GM23338 (cell line): ENCODE measurements around the gene CDK5RAP2. TPM values are rescaled to one million over a fixed set of nuclear protein-coding genes. Genes with fewer than 3 reads are reported as not detected.
A peak's percentile ranks its signal among the peaks of the same experiment; 100 is the strongest.

Source experiments
- ATAC-seq: fragments of 200-7000 bp; cut with Tn5 transposase; 3 replicates; pipeline ENCODE4 v1.9.1; 2020
- DNase-seq: peaks from one replicate; pipeline ENCODE4 v3.0.0-alpha.2; 2015; ENCODE audit warnings: low spot score
- H2AFZ ChIP-seq: fragments of 200-600 bp; sonication (generic); 2 replicates; pipeline ENCODE4 v1.8.0; 2016; ENCODE audit warnings: antibody characterized with exemption, mild to moderate bottlenecking, moderate library complexity
- H3F3A ChIP-seq: fragments of 200-600 bp; sonication (generic); replicated peaks from 2 replicates; pipeline ENCODE4 v1.8.0; 2017; ENCODE audit warnings: antibody characterized with exemption, mixed run types, low read depth
- H3K27ac ChIP-seq: fragments of 200-600 bp; sonication (generic); 2 replicates; pipeline ENCODE4 v1.6.1; 2016; ENCODE audit warnings: low read depth
- H3K27me3 ChIP-seq: fragments of 200-600 bp; sonication (generic); 2 replicates; pipeline ENCODE4 v1.8.0; 2016; ENCODE audit warnings: mild to moderate bottlenecking, mixed run types, moderate library complexity; ENCODE audit not compliant: insufficient read depth
- H3K36me3 ChIP-seq: fragments of 200-600 bp; sonication (generic); 2 replicates; pipeline ENCODE4 v1.8.0; 2016; ENCODE audit warnings: mild to moderate bottlenecking; ENCODE audit not compliant: insufficient read depth
- H3K4me1 ChIP-seq: fragments of 200-600 bp; sonication (generic); 2 replicates; pipeline ENCODE4 v1.8.0; 2016; ENCODE audit warnings: mild to moderate bottlenecking, moderate library complexity; ENCODE audit not compliant: insufficient read depth
- H3K4me2 ChIP-seq: fragments of 200-600 bp; sonication (generic); 2 replicates; pipeline ENCODE4 v1.7.1; 2017; ENCODE audit warnings: mixed run types
- H3K4me3 ChIP-seq: fragments of 200-600 bp; sonication (generic); 2 replicates; pipeline ENCODE4 v1.6.1; 2016; ENCODE audit warnings: mixed run types
- H3K79me2 ChIP-seq: fragments of 200-600 bp; sonication (generic); replicated peaks from 2 replicates; pipeline ENCODE4 v1.8.0; 2017; ENCODE audit warnings: mild to moderate bottlenecking; ENCODE audit not compliant: insufficient read depth
- H3K9me2 ChIP-seq: fragments of 200-600 bp; sonication (generic); 2 replicates; pipeline ENCODE4 v1.8.0; 2017; ENCODE audit not compliant: insufficient read depth
- H4K20me1 ChIP-seq: fragments of 200-600 bp; sonication (generic); replicated peaks from 2 replicates; pipeline ENCODE4 v1.8.0; 2017; ENCODE audit warnings: mild to moderate bottlenecking; ENCODE audit not compliant: insufficient read depth
- H3K27ac Mint-ChIP-seq: 2 replicates; pipeline ENCODE4 v1.8.0; 2020; ENCODE audit warnings: inconsistent platforms, mild to moderate bottlenecking, moderate library complexity, mixed read lengths
- H3K27me3 Mint-ChIP-seq: 3 replicates; pipeline ENCODE4 v1.8.0; 2022; ENCODE audit warnings: low read depth, mild to moderate bottlenecking, moderate library complexity, mixed read lengths, inconsistent platforms; ENCODE audit not compliant: insufficient read depth, poor library complexity
- H3K36me3 Mint-ChIP-seq: 3 replicates; pipeline ENCODE4 v1.8.0; 2021; ENCODE audit warnings: low read depth, mild to moderate bottlenecking, inconsistent platforms, moderate library complexity, mixed read lengths
- H3K4me1 Mint-ChIP-seq: 3 replicates; pipeline ENCODE4 v1.8.0; 2020; ENCODE audit warnings: mild to moderate bottlenecking, inconsistent platforms, mixed read lengths
- H3K4me3 Mint-ChIP-seq: 3 replicates; pipeline ENCODE4 v1.8.0; 2021; ENCODE audit warnings: moderate library complexity, mild to moderate bottlenecking, inconsistent platforms, mixed read lengths
- H3K9me3 Mint-ChIP-seq: 3 replicates; pipeline ENCODE4 v1.8.0; 2020; ENCODE audit warnings: moderate library complexity, mild to moderate bottlenecking, inconsistent platforms, mixed read lengths
- CREB1 ChIP-seq: fragments of 250-450 bp; sonication (Bioruptor Pico); IDR thresholded peaks from 2 replicates; pipeline ENCODE4 v1.5.0; 2020; ENCODE audit warnings: low read depth, mild to moderate bottlenecking, moderate library complexity
- EZH2 ChIP-seq: fragments of 200-600 bp; sonication (generic); IDR thresholded peaks from one replicate; pipeline ENCODE4 v1.8.0; 2017; ENCODE audit warnings: antibody characterized with exemption, mild to moderate bottlenecking, low read depth; ENCODE audit not compliant: unreplicated experiment
- EZH2phosphoT487 ChIP-seq: fragments of 200-600 bp; sonication (generic); IDR thresholded peaks from one replicate; pipeline ENCODE4 v1.8.1; 2018; ENCODE audit warnings: antibody characterized with exemption; ENCODE audit not compliant: unreplicated experiment
- JUNB ChIP-seq: IDR thresholded peaks from one replicate; pipeline ENCODE4 v1.6.1; 2016; ENCODE audit warnings: antibody characterized with exemption; ENCODE audit not compliant: unreplicated experiment
- NANOG ChIP-seq: IDR thresholded peaks from 2 replicates; pipeline ENCODE4 v1.6.1; 2016; ENCODE audit warnings: antibody characterized with exemption, borderline replicate concordance
- POLR2AphosphoS5 ChIP-seq: IDR thresholded peaks from 2 replicates; pipeline ENCODE4 v1.6.1; 2016; ENCODE audit warnings: antibody characterized with exemption, low read depth
- STAT1 ChIP-seq: IDR thresholded peaks from one replicate; pipeline ENCODE4 v1.6.1; 2016; ENCODE audit warnings: antibody characterized with exemption; ENCODE audit not compliant: unreplicated experiment
- ZNF114 ChIP-seq: fragments of 250-450 bp; sonication (Bioruptor Pico); IDR thresholded peaks from 2 replicates; pipeline ENCODE4 v1.5.0; 2020; ENCODE audit warnings: mild to moderate bottlenecking, moderate library complexity
- ZNF331 ChIP-seq: fragments of 250-450 bp; sonication (Bioruptor Pico); IDR thresholded peaks from 2 replicates; pipeline ENCODE4 v1.5.0; 2020; ENCODE audit warnings: low read depth, mild to moderate bottlenecking, moderate library complexity
- ZNF462 ChIP-seq: fragments of 250-450 bp; sonication (Bioruptor Pico); IDR thresholded peaks from 2 replicates; pipeline ENCODE4 v1.5.0; 2020; ENCODE audit warnings: mild to moderate bottlenecking, moderate library complexity
- polyA plus RNA-seq: library from polyadenylated mRNA; unstranded; fragments of >200 nt; fragmentation: Nextera tagmentation; extraction: Ambion mirVana; gene quantifications from 2 replicates; pipeline ENCODE4 v1.2.1, GENCODE V29; 2016
- total RNA-seq: library from RNA; depleted of rRNA; stranded (reverse); fragments of >200 nt; shearing (Covaris generic); gene quantifications from 2 replicates; pipeline ENCODE4 v1.2.3, GENCODE V29; 2014
- TF ChIP-seq, protein P1 (sequence below), 2 experiments: fragments of 200-600 bp in 1 of 2; sonication (generic) in 1 of 2; conservative IDR thresholded peaks; 2 replicates each; pipeline versions ENCODE4 v1.5.1 to v1.6.1; 2016 to 2017; ENCODE audit warnings: antibody characterized with exemption in 2 of 2, low read depth in 2 of 2, mild to moderate bottlenecking in 2 of 2, moderate library complexity in 1 of 2
- TF ChIP-seq, protein P2 (sequence below): IDR thresholded peaks from 2 replicates; pipeline ENCODE4 v1.6.1; 2016; ENCODE audit warnings: antibody characterized with exemption
- TF ChIP-seq, protein P3 (sequence below): IDR thresholded peaks from one replicate; pipeline ENCODE4 v1.6.1; 2018; ENCODE audit warnings: antibody characterized with exemption; ENCODE audit not compliant: unreplicated experiment

Gene CDK5RAP2
- total and polyA plus RNA-seq, 2 experiments from 2014 or later: 50.7 to 65.7 TPM

- no peak overlapping the region for H3K4me3 ChIP-seq
- peaks cover 40% of the 10 kb centered on the region for H3K4me1 ChIP-seq
- H2AFZ ChIP-seq: no peak overlapping the region
- Mint-ChIP-seq H3K4me3 (no peak overlapping the region), H3K4me1 (peaks cover 44% of the 10 kb centered on the region), H3K27ac (peak overlapping the region; percentile 42), H3K36me3 (peaks cover 44% of the 10 kb centered on the region), H3K27me3 (peaks cover 12% of the 10 kb centered on the region), H3K9me3 (no peaks in the 10 kb centered on the region)
- H3F3A ChIP-seq: no peaks in the 10 kb centered on the region; the same call in 1 of the 2 replicates
- peaks cover 3% of the 10 kb centered on the region; the same call in 1 of the 2 replicates for H3K36me3 ChIP-seq
- no peaks in the 10 kb centered on the region for H3K79me2 ChIP-seq
- peak; percentile 26 for ATAC-seq
- H3K27ac ChIP-seq: peak overlapping the region; percentile 90
- TF ChIP-seq ZNF114 (CRISPR knock-in tag): no peak
- TF ChIP-seq, protein P1, sequence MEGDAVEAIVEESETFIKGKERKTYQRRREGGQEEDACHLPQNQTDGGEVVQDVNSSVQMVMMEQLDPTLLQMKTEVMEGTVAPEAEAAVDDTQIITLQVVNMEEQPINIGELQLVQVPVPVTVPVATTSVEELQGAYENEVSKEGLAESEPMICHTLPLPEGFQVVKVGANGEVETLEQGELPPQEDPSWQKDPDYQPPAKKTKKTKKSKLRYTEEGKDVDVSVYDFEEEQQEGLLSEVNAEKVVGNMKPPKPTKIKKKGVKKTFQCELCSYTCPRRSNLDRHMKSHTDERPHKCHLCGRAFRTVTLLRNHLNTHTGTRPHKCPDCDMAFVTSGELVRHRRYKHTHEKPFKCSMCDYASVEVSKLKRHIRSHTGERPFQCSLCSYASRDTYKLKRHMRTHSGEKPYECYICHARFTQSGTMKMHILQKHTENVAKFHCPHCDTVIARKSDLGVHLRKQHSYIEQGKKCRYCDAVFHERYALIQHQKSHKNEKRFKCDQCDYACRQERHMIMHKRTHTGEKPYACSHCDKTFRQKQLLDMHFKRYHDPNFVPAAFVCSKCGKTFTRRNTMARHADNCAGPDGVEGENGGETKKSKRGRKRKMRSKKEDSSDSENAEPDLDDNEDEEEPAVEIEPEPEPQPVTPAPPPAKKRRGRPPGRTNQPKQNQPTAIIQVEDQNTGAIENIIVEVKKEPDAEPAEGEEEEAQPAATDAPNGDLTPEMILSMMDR (conservative IDR thresholded peaks at IDR 0.05; ENCODE audit: low read depth in 2 of 2): no peak
- TF ChIP-seq EZH2: no peak
- TF ChIP-seq, protein P2, sequence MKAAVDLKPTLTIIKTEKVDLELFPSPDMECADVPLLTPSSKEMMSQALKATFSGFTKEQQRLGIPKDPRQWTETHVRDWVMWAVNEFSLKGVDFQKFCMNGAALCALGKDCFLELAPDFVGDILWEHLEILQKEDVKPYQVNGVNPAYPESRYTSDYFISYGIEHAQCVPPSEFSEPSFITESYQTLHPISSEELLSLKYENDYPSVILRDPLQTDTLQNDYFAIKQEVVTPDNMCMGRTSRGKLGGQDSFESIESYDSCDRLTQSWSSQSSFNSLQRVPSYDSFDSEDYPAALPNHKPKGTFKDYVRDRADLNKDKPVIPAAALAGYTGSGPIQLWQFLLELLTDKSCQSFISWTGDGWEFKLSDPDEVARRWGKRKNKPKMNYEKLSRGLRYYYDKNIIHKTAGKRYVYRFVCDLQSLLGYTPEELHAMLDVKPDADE: no peak
- TF ChIP-seq ZNF462 (CRISPR knock-in tag): no peak
- no peak for TF ChIP-seq POLR2AphosphoS5
- TF ChIP-seq STAT1: no peak
- TF ChIP-seq NANOG: no peak
- no peak for TF ChIP-seq JUNB
- TF ChIP-seq ZNF331 (CRISPR knock-in tag): no peak
- TF ChIP-seq, protein P3, sequence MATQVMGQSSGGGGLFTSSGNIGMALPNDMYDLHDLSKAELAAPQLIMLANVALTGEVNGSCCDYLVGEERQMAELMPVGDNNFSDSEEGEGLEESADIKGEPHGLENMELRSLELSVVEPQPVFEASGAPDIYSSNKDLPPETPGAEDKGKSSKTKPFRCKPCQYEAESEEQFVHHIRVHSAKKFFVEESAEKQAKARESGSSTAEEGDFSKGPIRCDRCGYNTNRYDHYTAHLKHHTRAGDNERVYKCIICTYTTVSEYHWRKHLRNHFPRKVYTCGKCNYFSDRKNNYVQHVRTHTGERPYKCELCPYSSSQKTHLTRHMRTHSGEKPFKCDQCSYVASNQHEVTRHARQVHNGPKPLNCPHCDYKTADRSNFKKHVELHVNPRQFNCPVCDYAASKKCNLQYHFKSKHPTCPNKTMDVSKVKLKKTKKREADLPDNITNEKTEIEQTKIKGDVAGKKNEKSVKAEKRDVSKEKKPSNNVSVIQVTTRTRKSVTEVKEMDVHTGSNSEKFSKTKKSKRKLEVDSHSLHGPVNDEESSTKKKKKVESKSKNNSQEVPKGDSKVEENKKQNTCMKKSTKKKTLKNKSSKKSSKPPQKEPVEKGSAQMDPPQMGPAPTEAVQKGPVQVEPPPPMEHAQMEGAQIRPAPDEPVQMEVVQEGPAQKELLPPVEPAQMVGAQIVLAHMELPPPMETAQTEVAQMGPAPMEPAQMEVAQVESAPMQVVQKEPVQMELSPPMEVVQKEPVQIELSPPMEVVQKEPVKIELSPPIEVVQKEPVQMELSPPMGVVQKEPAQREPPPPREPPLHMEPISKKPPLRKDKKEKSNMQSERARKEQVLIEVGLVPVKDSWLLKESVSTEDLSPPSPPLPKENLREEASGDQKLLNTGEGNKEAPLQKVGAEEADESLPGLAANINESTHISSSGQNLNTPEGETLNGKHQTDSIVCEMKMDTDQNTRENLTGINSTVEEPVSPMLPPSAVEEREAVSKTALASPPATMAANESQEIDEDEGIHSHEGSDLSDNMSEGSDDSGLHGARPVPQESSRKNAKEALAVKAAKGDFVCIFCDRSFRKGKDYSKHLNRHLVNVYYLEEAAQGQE: no peak
- TF ChIP-seq EZH2phosphoT487: no peak
- no peak for TF ChIP-seq CREB1 (CRISPR knock-in tag)
- no peaks in the 10 kb centered on the region for H3K27me3 ChIP-seq
- H3K4me2 ChIP-seq: no peak overlapping the region; the same call in 1 of the 2 replicates
- H4K20me1 ChIP-seq: no peaks in the 10 kb centered on the region
- peak; percentile 30 for DNase-seq
- no peaks in the 10 kb centered on the region for H3K9me2 ChIP-seq
Observed at GRCh38 chr9:120411862-120412424, 168.0 kb downstream of the CDK5RAP2 start.
